NOMO-1 treated with dmso at 0.1 percent for 144 hours (cell line): ENCODE results near the gene HDLBP.

Experiments used
- DNase-seq: peaks from one replicate; lab custom pipeline; 2025; ENCODE audit not compliant: unreplicated experiment; lab: John Stamatoyannopoulos, UW

HDLBP gene

DNA sequence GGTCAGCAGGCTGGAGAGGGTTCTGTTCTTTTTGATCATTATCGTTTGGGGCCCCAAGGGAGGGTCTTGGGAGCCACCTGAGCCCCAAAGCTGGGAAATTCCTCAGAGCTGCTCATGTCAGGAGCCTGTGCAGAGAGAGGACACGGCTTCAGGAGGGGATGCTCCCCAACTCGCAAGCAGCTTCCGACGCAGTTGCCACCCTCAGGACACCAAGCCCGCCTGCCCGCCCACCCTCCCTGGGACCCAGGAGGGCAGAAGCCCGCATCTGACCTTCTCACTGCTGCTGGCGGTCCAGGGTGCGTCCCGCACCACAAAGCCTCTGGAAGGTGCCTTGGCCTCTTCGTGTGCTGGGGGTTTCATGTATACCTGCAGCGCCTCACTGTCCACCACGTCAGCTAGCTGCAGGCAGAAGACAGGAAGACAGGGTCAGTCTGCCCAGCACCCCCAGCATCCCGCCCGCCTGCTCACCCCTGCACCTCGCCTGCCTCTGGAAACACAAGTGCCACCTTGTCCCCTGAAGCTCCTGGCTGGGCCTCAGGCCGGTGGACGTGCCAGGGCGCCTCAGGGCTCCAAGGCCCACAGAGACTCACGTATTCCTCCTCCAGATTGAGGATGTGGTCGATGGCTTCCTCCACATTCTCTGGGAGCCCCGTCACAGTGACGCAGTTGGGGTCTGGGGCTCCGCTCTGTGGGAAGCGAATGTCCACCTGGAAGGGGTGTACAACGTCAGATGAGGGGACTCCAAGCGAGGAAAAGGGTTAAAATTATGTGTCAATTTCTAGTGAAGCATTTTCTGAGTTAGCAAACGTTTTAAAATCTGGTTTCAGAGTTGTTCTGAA lies 85.7 kb downstream of the HDLBP start:
- DNase-seq = no peak

DNA sequence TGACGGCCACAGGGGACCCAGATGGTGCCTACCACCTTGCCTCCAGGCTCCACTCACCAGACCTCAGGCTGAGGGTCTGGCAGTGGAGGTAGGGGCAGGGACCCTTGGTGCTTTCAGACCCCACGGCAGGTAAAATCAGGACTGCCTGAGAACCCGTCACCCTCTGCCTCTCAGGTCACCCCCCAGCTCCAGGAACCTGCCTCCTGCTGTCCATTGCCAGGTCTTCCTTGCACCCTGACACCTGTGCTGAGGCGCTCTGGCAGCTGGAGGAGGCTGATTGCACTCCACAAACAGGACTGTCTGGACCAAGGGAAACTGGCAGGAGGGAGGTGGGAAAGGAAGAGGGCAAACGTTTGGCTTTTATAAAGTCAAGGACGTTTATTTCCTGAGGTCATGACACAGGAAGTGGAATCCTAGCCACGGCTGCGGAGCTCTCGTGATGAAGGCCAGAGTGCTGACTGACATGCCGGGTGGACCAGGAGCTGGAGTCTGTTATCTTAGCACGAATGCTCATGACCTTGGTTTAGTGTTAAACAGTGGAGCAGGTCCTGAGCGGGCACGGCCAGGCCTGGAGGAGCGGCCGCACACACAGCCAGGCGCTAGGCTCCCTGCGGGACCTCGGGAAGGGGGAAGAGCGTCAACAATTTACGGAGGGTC lies 86.5 kb downstream of the HDLBP start:
- no peak for DNase-seq

DNA sequence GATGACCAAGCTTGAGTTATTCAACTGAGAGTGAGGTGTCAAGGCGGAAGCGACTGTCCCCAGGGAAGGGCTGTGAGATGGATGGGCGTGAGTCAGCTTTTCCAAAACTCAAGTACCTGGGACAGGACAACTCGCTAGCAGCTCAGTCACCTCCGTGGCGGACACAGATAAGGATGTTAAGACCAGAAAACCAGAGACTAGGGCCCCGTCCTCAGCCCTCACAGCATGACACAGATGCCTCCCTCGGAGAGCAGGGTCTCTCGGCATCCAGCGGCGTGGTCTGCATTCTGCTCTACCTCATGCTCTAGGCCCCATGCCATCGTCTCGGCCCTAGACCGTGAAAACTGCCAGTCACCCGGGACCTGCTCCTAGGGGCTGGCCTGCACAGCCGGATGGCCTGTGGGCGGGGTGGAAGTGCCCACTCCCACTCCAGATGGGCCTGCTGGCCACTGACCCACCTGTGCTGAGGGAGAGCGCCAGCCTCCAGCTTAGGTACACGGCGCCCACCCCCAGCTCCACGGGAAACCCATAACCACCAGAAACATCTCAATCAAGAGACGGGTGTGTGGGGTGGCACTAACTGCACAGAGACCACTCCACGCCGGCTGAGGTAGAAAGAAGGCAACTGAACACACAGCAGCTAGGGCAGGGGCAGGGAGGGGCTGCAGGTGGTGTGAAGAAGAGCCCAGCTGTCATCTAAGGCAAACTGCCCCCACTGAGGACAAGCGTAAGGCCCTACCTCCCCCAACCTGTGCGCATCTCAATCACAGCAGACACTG lies 87.2 kb downstream of the HDLBP start:
- no peak for DNase-seq

DNA sequence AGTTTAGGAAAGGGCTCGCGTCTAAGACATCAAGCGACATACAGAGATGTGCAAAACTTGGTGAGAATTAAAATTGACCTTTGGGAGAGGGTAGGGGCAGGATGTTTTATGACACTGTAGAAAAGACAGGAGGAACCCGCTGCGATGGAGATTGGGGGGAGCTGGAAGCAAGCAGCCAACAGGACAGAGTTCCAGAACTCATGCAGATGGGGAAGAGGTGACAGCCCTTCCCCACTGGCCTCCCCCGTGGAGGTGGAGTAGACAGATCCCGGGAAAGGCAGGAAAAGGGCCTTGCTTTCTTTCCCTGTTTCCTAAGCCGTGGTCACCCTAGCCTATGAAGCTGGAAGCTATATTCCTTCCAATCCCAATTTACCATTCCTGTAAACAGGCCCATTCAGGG lies 87.9 kb downstream of the HDLBP start:
- DNase-seq = no peak

DNA sequence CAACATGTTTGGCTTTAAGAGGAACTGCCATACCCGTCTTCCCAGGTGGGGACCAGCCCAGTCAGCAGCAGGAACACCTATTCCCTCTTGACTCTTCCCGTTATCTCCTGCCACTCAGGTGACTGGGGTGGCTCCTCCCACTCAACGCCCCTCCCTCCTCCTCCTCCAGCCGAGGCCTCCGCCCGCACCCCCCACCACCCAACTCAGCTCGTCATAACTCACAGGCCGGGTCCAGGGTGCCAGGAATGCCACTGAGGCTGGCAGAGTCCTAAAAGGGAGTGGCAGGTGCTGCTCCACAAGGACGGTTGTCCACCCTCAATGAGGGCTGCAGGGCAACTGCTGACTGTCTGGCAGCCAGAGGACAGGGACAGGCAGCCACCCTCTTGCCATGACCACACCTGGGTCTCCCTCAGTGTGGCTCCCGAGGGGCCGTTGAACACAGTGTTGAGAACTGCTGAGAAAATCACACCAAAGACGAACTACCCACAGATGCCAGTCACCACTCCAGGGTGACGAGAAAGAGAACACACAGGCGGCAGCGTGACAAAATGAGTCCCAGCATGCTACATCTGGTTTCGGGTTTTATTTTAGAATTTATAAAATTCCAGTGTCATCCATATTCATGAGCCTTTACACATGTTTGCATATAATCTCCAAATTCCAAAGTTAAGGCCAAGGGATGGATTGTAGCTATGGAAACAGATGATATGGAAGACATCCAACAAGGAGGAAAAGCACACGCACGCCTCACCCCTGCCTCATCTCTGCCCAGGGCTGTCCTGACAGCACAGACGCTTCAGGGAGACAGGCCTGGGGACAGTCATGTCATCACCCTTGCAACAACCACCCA lies 88.5 kb downstream of the HDLBP start:
- DNase-seq = no peak

DNA sequence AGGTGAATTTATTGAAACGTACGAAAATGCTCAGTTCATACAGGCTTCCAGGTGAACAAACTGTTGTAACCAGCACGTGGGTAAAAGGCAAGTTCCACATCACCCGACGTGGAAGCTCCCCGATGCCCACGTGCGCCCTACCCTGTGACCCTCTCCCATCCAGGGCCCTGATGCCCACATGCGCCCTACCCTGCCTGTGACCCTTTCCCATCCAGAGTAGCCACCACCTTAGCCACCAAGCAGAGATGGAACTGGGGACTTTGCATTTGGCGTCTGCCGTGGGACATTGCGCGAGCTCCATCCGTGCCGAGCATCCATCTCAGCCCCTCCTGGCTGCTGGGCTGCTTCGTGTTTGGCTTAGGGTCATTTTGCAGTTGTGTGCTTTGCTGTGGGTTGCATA lies 89.5 kb downstream of the HDLBP start:
- no peak for DNase-seq

DNA sequence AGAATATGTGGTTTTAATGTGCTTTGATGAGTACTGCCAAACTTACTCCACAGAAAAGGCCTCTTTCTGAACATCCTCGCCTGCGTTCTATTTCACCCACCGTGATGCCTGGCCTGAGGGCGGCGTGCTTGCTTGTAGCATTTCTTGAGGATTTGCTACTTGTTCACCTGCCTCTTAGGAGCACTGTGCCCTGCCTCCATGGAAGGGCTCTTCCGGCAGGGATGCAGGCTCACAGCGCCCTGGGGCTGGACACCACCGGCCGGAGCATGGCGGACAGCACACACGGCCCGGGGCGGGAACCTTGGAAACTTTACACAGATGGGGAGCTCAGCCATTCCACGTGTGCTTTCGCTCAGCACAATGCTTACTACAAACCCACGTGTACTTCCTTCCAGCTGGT lies 89.9 kb downstream of the HDLBP start:
- DNase-seq = no peak

DNA sequence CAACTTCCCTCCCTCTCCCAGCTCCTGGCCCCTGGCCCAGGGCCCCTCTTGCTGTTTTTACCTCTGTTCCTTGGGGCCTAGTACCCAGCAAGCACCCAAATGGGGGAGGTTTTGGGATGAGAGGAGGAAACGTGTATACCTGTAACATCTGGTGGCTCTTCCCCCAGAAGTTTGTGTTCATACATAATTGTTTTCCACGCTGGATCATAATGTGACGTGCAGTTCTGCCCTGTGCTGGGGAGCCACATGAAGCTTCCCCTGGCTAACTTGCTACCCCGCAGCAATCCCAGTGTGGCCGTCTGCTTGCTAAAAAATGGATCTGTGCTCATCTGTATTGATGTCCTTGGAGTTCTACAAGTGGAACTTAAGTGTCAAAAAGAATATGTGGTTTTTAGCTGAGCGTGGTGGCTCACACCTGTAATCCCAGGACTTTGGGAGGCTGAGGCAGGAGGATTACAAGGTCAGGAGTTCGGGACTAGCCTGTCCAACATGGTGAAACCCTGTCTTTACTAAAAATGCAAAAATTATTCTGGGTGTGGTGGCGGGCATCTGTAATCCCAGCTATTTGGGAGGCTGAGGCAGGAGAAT lies 90.5 kb downstream of the HDLBP start:
- DNase-seq = no peak

DNA sequence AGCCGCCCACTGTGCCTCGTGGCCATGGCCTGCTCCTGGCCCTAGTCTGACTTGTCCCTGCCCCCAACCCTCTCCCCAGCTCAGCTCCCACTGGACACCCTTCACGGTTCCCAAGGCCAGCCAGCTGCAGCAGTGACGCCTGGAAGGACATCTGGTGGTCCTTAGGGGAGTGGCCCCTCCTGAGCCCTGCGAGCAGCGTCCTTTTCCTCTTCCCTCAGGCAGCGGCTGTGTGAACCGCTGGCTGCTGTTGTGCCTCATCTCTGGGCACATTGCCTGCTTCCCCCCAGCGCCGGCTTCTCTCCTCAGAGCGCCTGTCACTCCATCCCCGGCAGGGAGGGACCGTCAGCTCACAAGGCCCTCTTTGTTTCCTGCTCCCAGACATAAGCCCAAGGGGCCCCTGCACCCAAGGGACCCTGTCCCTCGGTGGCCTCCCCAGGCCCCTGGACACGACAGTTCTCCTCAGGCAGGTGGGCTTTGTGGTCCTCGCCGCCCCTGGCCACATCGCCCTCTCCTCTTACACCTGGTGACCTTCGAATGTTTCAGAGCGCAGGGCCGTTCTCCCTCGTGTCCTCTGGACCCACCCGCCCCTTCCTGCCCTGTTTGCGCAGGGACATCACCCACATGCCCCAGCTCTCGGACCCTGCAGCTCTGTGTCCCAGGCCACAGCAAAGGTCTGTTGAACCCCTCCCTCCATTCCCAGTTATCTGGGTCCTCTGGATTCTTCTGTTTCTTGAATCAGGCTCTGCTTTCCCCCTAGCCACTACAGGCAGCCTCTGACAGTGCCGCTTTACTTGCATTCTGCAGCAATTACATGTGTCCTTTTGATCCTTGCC lies 91.2 kb downstream of the HDLBP start:
- DNase-seq = no peak

DNA sequence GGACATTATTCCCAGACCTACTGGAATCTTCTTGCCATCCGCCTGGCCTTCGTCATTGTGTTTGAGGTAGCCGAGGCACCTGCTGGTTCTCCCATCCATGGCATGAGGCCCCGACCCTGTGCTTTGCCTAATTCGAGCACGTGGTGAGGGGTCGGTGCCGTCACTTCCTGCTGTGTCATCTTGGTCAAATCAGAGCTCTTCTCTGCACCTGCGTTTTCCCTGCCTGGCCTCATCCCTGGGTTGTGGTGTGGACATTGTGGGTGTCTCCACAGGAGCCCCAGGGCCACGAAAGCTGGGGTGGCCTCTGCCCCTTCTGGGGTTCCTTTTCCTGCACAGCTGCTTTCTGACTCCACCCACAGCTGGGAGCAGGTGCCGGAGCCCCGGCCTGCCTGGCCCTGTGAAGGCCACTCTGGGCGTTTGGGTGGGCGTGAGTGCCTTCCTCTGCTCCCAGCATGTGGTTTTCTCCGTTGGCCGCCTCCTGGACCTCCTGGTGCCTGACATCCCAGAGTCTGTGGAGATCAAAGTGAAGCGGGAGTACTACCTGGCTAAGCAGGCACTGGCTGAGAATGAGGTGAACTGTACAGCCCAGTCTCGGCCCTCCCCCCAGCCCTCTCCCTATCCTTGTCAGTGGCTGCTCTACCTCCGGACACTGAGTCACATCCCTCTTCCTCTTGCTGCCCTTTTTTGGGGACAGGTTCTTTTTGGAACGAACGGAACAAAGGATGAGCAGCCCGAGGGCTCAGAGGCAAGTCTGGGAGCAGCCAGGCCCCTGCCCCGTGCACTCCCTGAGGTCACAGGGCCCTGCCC lies 92.1 kb downstream of the HDLBP start:
- DNase-seq = no peak

DNA sequence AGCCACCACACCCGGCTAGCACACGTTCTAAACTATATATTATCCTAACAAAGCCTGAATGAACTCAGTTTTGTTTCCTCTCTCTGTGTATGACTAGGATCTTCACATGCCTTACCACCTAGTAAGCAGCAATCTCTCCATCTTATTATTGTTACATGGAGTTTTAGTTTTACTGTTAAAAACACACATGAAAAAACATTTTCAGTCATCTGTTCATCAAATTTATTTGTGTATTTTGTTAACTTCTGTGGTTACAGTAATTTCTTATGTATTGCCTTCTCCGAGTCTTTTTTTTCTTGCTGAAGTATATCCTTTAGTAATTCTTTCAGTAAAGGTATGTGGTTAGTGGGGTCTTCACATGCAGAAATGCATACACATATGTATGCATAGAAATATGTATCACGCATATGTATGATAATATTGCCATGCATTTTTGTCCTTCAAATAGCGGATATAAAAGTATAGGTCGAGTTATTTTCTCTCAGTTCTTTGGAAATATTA lies 95.6 kb downstream of the HDLBP start:
- no peak for DNase-seq

DNA sequence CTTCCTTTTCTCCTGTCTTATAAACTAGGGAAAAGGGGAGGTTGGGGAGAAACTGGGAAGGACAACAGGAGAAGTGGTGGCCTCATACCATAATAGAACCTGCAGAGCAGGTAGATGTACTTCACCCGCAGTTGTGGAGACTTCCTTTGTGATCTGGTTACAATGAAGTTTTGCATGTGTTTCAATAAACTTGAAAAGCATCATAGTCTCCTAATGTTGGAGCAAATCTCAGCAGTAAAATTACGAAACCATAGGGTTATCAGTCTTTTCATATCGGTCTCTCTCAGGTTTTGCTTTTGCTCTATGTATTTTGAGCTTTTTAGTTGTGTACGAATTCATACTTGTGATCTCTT lies 96.5 kb downstream of the HDLBP start:
- no peak for DNase-seq

DNA sequence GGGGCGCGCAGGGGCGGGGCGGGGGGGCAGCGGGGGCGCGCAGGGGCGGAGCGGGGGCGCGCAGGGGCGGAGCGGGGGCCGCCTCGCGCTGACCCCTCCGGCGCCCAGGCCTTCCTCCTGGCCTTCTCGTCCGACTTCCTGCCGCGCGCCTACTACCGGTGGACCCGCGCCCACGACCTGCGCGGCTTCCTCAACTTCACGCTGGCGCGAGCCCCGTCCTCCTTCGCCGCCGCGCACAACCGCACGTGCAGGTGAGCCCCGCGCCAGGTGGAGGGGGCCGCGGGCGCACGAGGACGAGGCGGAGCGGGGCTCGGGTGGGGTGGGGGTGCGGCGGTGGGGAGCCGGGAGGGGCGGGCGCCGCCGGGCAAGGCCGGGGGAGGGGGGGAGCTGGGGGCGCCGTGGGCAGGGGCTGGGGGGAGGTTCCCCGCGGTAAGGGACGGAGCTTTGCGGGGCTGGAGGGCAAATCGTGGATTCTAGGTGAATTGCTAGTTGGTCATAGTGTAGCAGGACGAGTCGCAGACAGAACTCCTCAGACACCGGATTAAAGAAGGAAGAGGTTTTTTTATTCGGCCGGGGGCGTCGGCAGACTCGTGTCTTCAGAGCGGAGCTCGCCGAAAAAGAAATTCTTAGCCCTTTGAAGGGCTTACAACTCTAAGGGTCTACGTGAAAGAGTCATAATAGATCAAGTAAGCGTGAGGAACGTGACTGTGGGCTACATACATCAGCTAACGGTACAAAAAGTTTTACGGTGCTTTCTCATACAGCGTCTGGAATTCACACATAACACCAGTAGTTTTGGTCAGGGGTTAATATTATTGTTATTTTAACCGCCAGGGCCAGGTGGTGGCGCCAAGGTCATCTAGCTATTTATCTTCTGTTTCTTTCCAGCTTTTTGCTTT lies 97.1 kb downstream of the HDLBP start:
- DNase-seq = peak; percentile 17

DNA sequence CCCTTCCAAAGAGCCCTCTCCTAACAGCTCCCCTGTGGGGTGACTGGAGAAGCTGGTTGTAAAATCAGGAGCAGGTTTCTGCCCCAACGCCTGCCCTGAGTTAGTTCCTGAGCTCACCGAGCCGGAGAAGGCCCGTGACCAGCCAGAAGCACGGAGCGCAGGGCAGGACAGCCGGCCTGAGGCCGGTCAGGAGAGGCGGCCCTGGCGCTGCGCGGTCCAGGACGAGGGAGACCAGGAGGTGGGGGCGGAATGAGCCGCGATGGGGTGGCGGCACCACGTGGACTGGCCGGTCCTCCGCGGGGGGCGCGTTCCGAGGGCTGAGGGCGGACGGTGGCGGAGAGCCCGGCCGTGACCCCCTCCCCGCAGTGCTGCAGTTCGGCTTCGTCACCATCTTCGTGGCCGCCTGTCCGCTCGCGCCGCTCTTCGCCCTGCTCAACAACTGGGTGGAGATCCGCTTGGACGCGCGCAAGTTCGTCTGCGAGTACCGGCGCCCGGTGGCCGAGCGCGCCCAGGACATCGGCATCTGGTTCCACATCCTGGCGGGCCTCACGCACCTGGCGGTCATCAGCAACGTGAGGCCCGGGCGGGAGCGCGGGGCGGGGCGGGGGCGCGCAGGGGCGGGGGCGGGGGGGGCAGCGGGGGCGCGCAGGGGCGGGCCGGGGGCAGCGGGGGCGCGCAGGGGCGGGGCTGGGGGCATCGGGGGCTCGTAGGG lies 98.0 kb downstream of the HDLBP start:
- no peak for DNase-seq

DNA sequence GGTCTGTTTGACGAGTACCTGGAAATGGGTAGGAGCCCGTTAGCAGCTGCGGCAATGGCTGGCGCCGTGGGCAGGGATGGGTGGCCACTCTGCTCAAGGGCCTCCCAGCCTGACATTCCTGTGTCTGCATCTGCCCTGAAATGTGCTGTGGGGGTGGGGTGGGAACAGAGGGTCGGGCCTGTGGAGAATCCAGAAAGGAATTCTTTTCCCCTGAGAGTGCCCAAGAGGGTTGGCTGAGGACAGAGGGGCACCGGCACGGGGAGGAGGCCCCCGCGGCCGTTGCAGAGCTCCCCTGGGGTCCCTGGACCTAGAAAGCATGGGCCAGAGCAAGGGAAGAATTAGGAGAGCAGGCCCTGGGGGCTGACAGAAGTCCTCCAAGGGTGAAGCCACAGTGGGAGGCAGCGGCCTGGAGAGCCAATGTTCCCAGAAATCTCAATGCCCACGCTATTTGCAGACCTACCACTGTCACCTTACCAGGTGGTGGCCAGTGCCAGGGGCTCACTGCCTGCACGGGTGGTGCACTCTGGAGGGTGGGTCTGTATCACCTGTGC lies 99.2 kb downstream of the HDLBP start:
- DNase-seq = no peak

DNA sequence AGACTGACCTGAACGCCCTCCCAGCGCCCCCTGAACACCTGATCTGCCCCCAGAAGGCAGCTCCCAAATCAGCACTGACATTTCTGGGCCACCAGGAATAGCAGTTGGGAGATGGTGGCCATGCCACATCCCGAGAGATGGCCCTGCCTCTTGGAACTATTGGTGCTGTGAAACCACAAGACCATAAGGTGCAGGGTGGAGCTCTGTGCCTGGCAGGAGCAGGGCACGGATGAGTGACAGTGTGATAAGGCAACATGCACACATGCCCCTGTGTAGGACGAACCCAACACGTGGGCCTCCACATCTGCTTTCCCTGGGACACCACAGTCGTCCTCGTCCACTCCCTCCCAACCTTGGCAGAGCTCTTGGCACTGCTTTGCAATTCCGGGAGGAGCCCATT lies 100.1 kb downstream of the HDLBP start:
- no peak for DNase-seq

DNA sequence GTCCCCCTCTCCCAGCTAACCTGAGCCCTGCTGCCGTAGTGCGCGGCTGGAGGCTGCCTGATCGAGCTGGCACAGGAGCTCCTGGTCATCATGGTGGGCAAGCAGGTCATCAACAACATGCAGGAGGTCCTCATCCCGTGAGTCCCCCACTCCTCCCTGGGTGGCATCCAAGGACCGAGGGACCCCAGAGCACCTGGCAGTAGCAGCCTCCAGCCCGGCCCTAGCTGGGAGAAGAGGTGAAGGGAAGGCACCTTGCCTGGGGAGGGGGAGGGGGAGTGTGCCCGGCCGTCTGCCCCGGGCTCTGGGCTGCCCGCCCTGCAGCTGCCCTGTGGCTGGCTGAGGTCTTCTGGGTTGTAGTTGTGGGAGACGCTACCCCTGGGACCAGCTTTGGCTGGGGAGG lies 100.7 kb downstream of the HDLBP start:
- DNase-seq = no peak
